ENCODE data around the gene DNMT3A. TPM values are rescaled to one million over a fixed set of nuclear protein-coding genes. Genes with fewer than 3 reads are reported as not detected.

DNMT3A gene
- total and polyA plus RNA-seq, 2 donors from 2014 or later = 6.5 to 31.4 TPM

GRCh38 chr2:25285265-25286024 lies 56.3 kb downstream of the DNMT3A start:
- no peak for TF ChIP-seq CTCF (IDR thresholded peaks at IDR 0.05; ENCODE audit: borderline replicate concordance, extremely low read depth, insufficient read depth)
- Histone ChIP-seq H3K36me3 (ENCODE audit: control insufficient read depth in 2 of 3, insufficient read depth in 3 of 3, low read length in 3 of 3) (peaks cover 2 to 8% (median 7%) of the 10 kb centered on the region in 3 donors), H3K9ac (ENCODE audit: low read length in 3 of 3) (no peak overlapping the region), H3K27ac (ENCODE audit: low read depth in 2 of 2, low read length in 2 of 2) (peak overlapping the region in 1 of 2 donors; percentile 61), H3K4me3 (ENCODE audit: low read length in 3 of 3) (no peak overlapping the region), H3K9me3 (ENCODE audit: control insufficient read depth in 2 of 3, insufficient read depth in 1 of 3, low read length in 3 of 3) (no peaks in the 10 kb centered on the region), H3K27me3 (ENCODE audit: control insufficient read depth, insufficient read depth, low read length) (no peaks in the 10 kb centered on the region), H3K4me1 (ENCODE audit: control insufficient read depth in 2 of 3, insufficient read depth in 2 of 3, low read depth in 1 of 3, low read length in 3 of 3) (peaks cover 0 to 15% (median 0%) of the 10 kb centered on the region in 3 donors)
- intact Hi-C loops (cut with DNase I) = no loop called here
- no peak for FAIRE-seq
- no peak for DNase-seq

DNA sequence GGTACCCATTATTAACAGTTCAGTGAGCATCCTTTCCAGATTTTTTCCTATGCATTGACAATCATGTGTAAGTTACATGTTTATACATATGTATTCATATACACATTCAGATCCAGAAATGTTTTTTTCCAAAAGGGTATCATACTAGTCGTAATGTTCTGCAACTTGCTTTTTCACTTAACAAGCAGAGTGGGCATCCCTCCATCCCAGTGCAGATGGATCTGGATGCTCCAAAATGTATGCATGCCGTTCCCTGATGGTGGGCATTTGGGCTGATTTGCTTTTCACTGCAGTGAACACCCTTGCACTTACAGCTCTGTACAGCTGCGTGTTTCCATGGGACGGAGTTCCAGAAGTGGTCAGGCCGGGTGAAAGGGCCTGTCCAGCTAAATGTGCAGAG lies 57.0 kb downstream of the DNMT3A start:
- Histone ChIP-seq H3K9ac (ENCODE audit: low read length in 3 of 3) (no peak overlapping the region), H3K4me1 (ENCODE audit: control insufficient read depth in 2 of 3, insufficient read depth in 2 of 3, low read depth in 1 of 3, low read length in 3 of 3) (peaks cover 0 to 15% (median 0%) of the 10 kb centered on the region in 3 donors), H3K27me3 (ENCODE audit: control insufficient read depth, insufficient read depth, low read length) (no peaks in the 10 kb centered on the region), H3K36me3 (ENCODE audit: control insufficient read depth in 2 of 3, insufficient read depth in 3 of 3, low read length in 3 of 3) (peaks cover 2 to 8% (median 7%) of the 10 kb centered on the region in 3 donors), H3K9me3 (ENCODE audit: control insufficient read depth in 2 of 3, insufficient read depth in 1 of 3, low read length in 3 of 3) (no peaks in the 10 kb centered on the region), H3K4me3 (ENCODE audit: low read length in 3 of 3) (no peak overlapping the region), H3K27ac (ENCODE audit: low read depth in 2 of 2, low read length in 2 of 2) (no peak overlapping the region)
- no peak for TF ChIP-seq CTCF (IDR thresholded peaks at IDR 0.05; ENCODE audit: borderline replicate concordance, extremely low read depth, insufficient read depth)
- intact Hi-C loops (cut with DNase I) = no loop called here
- DNase-seq (no peak), FAIRE-seq (no peak)

GRCh38 chr2:25283921-25284320 lies 57.8 kb downstream of the DNMT3A start:
- intact Hi-C loops (cut with DNase I) = no loop called here
- H3K9me3 ChIP-seq (ENCODE audit: control insufficient read depth in 2 of 3, insufficient read depth in 1 of 3, low read length in 3 of 3) = no peaks in the 10 kb centered on the region
- no peak overlapping the region for H3K27ac ChIP-seq (ENCODE audit: low read depth in 2 of 2, low read length in 2 of 2)
- no peak overlapping the region for H3K4me3 ChIP-seq (ENCODE audit: low read length in 3 of 3)
- no peaks in the 10 kb centered on the region for H3K27me3 ChIP-seq (ENCODE audit: control insufficient read depth, insufficient read depth, low read length)
- H3K9ac ChIP-seq (ENCODE audit: low read length in 3 of 3) = no peak overlapping the region
- no peak for TF ChIP-seq CTCF (IDR thresholded peaks at IDR 0.05; ENCODE audit: borderline replicate concordance, extremely low read depth, insufficient read depth)
- FAIRE-seq (no peak), DNase-seq (no peak)
- H3K36me3 ChIP-seq (ENCODE audit: control insufficient read depth in 2 of 3, insufficient read depth in 3 of 3, low read length in 3 of 3) = peaks cover 2 to 8% (median 7%) of the 10 kb centered on the region in 3 donors
- H3K4me1 ChIP-seq (ENCODE audit: control insufficient read depth in 2 of 3, insufficient read depth in 2 of 3, low read depth in 1 of 3, low read length in 3 of 3) = peaks cover 0 to 17% (median 0%) of the 10 kb centered on the region in 3 donors
